GM19099 (cell line): ENCODE measurements around the gene CHRNA3.

ENCODE experiments used
- POLR2A ChIP-seq: IDR thresholded peaks from 3 replicates; pipeline ENCODE4 v1.6.1; 2011; ENCODE audit warnings: low read depth; ENCODE audit not compliant: insufficient read length; ENCODE audit errors: extremely low read depth

CHRNA3 gene

DNA sequence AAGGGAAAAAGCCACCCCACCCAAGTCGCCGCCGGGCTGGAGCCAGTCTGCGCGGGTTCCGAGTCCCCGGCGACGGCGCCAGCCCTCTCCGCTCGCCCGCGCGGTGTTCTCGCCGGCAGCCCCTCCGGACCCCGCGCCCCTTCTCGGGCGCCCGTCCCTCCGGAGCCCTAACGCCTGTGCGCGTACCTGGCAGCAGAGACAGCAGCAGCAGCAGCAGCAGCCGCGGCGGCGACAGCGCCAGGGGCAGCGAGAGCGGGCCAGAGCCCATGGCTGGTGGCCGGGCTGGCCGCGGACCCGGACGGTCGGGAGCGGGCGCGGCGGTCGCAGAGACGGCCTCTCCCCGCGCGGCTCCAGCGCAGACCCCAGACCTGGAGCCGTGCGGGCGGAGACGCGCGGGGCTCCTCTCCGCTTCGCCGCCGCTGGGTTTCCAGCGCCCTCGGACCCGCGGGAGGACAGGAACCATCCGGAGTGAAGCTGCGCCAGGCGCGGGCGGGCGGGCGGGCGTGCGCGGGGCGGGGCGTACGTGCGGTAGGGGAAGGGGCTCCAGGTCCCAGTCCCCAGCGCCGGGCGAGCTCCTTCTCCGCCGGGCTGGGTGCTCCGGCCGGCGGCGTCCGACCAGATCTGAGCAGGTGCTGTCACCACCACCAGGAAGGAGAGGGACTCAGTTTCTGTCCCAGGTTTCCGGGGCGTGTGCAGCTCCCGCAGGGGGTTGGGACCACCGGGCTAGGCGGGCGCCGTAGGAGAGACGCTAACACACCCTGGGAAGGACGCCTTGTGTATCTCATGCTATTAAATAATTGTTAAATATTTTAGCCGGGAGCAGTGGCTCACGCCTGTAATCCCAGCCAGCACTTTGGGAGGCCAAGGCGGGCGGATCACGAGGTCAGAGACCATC lies at the start of gene CHRNA3:
TSS of gene CHRNA3 (minus strand) at position 470 of the 895 bp plus-strand sequence. CDS start at position 268, 202 bp downstream.
- TF ChIP-seq POLR2A: no peak

DNA sequence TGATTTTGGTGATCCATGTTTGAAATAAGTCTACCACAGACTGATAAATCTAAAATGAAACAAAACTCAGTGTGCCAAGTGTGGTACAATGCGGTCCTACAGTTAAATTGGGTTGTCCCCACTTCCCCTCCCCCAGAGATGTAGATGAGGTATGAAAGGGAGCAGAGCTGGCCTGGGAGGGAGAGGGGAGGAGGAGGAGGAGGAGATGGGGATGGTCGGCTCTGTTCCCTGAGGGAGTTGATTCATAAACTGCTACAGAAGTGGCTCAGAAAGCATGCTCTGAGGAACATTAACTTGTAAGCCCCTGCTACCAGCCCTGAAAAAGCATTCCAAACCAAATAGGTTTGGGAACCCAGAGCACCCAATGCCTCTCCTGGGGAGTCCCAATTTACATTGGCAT lies 48.2 kb upstream of the CHRNA3 start:
- no peak for TF ChIP-seq POLR2A

DNA sequence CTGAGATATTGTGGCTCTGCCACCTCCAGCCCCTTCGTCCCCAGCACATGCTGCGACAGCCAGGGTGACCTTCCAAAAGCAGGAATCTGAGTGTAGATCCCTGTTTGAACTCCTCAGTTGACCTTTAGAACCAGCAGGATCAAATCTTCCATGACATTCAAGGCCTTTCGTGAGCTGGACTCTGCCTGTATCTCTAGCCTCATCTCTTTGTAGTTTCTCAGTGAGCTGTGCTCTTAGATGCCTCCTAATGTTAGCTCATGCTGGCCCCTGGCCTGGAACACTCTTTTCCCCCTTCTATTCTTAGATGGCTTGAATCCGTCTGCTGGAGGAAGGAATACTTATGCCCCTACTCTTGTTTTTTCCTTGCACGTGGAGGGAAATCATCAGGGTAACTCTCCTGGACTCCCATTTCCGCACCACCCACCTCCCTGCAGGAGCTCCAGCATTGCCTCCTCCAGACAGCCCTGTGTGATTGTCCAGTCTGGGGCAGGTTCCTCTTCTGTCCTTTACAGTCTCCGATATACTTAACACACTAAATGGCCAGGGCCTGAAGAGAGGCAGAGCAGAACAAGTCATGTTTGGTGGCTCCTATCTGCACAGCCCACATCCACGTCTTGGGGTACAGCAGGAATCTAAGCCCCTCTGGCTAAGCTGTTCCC lies 46.9 kb upstream of the CHRNA3 start:
- TF ChIP-seq POLR2A: no peak

DNA sequence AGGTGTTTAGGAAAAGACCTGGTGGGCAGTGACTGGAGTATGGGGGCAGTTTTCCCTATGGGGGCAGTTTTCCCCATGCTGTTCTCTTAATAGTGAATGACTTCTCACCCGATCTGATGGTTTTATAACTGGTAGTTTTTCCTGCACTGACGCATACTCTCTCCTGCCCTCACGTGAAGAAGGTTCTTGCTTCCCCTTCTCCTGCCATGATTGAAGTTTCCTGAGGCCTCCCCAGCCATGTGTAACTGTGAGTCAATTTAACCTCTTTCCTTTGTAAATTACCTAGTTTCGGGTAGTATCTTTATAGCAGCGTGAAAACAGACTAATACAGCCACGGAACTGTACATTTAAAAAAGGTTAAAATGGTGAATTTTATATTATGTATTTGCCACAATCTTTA lies 45.2 kb upstream of the CHRNA3 start:
- TF ChIP-seq POLR2A: no peak

DNA sequence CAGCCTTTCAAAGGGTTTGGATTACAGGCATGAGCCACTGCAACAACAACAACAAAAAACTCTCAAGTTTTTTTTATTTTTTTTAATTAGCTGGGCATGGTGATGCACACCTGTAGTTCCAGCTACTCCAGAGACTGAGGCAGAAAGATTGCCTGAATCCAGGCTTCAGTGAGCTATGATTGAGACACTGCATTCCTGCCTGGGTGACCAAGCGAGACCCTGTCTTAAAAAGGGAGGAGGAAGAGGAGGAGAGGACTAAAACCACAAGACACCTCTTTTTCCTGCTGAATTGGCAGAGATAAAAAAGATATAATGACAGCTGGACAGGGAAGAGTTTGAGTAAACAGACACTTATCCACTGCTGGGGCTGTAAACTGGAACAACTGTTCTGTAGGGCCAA lies 42.9 kb upstream of the CHRNA3 start:
- no peak for TF ChIP-seq POLR2A

DNA sequence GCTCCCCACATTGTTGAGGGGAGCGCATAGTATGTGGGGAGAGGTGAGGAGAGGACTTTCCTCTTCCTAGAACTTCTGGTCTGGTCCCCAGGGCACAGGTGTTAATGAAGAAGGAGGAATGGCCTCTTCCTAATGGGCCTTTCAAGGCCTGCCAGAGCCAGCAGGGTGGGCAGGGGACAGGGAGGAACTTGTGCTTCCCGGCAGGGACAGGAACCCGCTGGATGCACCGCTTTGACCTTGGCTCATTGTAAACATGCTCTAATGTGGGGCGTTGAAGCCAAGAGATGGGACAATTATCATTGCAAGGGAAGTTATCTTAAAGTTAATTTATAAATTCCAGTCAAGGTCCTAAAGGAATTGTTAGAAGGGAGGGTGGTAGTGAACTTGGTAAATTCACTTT lies 41.2 kb upstream of the CHRNA3 start:
- no peak for TF ChIP-seq POLR2A

DNA sequence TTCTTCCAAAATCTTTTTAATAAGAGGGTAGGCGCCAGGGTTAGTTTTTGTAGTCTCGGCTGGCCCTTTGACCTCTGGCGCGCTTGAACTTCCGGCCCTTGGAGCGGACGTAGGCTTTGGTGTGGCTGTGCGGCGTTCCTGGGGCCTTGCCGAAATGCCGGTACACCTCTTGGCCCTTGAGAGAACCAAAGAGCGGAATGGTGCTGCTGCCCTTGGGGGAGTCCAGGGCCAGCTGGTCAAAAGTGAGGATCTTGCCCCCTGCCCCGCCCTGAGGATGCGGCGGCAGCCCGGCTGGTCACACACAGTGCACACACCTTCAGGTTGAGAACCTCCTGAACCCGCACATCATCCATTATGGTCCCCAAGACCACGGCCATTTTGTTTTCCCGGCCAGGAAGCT lies 40.2 kb upstream of the CHRNA3 start:
- TF ChIP-seq POLR2A: no peak

DNA sequence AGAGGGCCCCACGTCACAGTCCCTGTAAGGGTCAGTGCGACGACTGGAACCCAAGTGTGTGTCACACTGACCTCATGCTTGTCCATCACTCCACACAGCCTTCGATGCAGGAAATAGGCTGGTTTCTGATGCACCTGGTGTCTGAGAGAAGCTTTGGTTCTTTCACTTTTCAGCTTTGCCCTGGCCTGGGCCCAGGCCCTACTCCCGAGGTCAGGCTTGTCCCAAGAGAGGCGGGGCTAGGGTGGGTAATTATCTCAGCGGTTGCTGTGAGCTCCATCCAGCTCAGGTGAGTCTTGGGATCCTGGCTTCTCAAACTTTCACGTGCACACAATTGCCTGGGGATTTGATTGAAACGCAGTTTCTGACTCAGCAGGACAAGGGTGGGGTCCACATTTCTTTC lies 39.8 kb upstream of the CHRNA3 start:
- TF ChIP-seq POLR2A: no peak

DNA sequence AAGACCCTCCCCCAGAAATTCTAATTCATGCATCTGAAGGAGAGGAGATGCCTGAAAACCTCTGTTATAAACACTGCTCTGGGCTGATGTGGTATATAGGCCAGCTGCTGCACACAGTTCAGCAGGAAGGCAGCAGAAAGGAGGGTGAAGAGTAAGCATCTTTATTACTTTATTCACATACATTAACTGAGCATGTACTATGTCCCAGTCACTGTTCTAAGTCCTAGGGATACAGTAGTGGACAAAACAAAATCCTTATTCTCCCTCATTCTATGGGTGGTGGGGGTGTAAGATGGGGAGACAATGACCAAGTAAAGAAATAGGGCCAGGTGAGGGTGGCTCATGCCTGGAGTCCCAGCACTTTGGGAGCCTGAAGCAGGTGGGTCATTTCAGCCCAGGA lies 38.0 kb upstream of the CHRNA3 start:
- no peak for TF ChIP-seq POLR2A

DNA sequence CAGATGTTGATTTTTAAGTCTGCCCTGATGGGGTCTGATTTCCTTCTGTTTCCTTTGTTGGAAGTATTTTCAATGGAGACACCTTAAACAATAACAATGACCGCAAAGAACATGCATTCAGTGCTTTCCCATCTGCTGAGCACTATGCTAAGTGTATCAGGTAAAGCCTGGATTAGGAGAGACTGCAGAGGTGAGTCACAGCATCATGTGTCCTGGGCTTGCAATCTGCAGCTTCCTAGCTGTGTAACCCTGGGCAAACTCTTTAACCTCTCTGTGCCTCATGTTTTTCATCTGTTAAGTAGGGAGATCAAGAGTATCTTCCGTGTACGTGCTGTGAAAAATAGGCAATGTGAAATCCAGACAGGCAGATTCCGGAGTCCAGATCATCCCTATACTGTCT lies 33.5 kb upstream of the CHRNA3 start:
- no peak for TF ChIP-seq POLR2A

DNA sequence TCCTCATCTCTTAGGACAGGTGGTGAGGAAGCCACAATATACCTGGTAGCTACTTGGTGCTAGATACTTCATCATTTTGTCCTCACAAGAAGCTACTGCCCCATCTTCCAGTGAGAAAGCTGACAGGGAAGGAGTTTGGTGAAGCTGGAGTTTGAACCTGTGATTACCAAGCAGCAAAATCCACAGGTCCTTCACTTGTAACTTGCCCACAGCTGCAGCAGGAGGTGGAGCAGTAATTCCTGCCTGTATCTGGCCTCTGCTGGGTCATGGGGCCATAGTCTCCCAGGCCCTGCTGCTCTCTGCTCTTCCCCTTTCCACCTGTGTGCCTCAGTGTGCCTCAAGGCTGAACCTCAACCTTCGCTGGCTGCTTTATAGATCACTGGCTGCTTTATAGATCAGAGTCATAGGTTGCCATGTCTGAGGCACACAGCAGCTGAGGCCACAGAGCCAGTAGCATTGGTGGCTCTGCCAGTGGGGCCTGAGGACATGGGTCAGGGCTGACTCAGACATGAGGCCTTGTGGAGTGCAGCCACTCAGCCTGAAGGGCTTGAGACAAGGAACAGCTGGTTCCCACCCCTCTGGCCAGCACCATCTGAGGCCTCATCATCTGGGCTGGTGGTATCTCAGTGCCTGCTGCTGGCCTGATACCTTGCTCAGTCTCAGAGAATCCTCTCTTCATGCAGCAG lies 31.3 kb upstream of the CHRNA3 start:
- TF ChIP-seq POLR2A: no peak

DNA sequence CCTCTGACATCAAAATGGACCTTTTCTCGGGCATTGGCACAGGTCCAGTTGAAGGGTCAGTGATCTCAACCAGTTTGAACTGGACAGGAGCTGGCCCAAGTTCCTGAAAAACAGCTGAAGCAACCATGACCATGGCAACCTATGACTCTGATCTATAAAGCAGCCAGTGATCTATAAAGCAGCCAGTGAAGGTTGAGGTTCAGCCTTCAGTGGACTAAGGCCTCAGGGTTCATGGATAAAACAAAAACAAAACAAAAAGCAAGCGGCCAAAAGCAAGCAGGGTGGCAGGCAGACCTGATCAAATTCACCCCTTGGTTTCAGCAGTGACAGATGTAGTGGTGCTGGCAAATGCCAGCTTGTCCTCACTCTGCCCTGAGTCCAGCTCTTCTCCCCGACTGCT lies 30.2 kb upstream of the CHRNA3 start:
- no peak for TF ChIP-seq POLR2A

DNA sequence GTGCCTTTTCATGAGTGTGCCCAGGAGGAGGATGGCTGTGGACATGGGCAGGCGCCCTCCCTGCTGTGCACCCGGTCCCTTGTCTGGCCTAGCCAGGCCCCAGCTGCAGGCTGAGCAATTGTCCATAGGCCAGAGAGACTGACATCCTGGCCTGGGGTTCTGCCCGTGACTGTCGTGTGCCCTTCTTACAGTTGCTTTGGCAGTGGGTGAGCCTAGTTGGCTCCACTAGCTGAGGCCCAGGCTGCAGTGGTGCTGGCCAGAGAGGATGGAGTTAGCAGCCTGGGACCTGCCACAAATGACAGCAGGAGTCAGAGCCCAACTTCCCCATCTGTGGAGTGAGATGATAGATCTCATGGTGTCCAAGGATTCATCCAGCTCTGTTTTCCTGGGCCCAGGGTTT lies 29.2 kb upstream of the CHRNA3 start:
- no peak for TF ChIP-seq POLR2A

DNA sequence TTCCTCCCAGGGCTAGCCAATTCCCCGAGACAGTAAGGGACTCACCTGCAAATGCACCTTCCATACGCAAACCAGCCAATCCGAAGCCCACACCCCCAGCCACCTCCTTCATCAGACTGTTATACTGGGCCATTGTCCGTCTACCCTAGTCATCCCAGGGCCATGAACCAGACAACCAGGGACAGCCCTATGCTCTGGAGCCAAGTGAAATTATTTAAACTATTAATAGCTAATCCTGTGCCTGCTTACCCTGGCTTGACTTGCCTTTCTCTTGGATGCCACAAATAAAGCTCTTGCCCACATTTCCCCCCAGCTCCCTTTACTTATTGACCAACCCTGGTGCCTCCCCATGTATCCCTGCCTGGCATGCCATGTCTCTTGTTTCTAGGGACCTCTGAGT lies 24.2 kb upstream of the CHRNA3 start:
- no peak for TF ChIP-seq POLR2A

DNA sequence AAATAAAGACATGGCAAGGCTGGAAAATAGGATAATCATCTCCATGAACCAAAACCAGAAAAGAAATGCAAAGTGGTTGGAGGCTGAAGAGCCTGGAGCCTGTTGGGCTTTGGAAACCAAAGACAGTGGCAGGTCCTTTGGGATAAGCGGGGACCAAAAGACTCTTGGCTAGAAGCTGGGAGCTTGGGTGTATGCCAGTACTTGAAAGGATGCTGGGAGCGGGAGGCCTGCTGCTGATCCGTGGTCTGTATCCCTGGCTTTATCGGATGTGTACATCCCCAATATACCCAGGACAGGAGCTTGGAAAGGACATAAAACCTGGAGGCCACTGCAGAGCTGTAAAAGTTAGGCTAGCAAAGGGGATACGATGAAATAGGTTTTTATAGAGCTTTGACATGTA lies 21.5 kb upstream of the CHRNA3 start:
- no peak for TF ChIP-seq POLR2A

DNA sequence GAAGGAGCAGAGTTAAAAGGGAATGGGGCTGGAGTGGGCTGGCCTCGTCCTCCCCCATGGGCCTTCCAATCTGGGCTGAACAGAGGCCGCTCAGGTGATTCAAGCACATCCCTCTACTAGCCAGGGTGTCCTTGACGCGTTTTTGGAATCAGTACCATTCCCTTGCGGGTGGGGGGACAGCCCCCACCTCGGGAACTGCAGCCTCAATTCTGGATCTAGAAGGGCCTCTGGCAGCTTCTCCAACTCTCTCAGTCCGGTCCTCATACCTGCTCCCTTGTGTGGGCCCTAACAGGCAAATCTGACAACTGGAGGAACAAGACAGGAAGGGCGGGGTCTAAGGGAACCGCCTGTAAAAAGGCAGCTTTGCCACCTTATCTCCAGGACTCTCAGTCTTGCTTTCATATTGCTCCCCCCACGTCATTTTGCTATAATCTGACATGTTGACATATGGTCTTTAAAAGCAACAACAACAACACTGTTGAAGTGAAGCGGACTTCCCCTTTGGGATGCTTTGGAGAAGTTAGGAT lies 21.0 kb upstream of the CHRNA3 start:
- no peak for TF ChIP-seq POLR2A

DNA sequence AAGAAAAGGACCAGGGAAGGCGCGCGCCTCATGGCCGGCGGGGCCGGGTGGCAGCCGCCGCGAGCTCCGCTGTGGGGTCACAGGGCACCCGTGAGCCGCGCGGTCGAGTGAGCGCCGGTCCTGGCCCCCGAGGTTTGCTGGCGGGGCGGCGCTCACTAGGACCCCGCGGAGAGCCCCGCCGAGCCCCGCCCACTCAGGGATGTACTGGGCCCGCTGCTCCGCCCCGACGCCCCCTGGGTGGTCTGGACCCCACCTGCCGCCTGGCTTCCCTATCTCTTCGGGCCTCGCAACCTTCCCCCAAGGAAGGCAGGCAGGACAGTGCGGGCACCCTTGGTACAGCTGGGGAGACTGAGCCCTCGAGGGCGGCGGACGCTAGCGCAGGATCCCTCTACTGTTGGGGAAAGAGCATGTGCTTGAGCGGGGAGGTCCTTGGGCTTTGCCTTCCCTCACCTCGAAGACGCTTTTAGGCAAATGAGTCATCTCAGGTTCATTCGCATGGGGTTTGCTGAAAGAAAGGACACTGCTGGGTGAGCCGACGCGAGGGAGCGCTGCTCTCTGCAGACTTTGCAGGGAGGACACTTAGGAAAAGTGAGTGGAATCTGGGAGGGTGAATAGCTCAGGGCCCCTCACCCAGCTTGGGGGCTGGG lies 20.4 kb upstream of the CHRNA3 start, which contains the start of gene CHRNB4:
TSS of gene CHRNB4 (minus strand) at position 109 of the 647 bp plus-strand sequence. CDS start at position 32, 77 bp downstream.
- TF ChIP-seq POLR2A: no peak
